Measurements from ENCODE around the gene PRRC2C. TPM values are rescaled to one million over a fixed set of nuclear protein-coding genes. Genes with fewer than 3 reads are reported as not detected.
A peak's percentile ranks its signal among the peaks of the same experiment; 100 is the strongest.

Gene PRRC2C
- total RNA-seq, 1 experiment from 2014 or later = 296 TPM

- CTCF ChIA-PET = interaction anchor here (0.5 to 1.7 kb wide), 4 partner anchors 8 to 276 kb away, joined by 3 to 15 read pairs (median 4); partner anchors contain the start of gene PRRC2C
- H3K27ac Mint-ChIP-seq (ENCODE audit: low read depth, unreplicated experiment) = no peak overlapping the region
These were observed 8.5 kb upstream of the PRRC2C start for GRCh38 chr1:171476829-171477228.

GRCh38 chr1:171477804-171478203 is 7.5 kb upstream of the PRRC2C start:
- no peak for DNase-seq (ENCODE audit: unreplicated experiment)
- no peak for TF ChIP-seq CTCF (IDR thresholded peaks at IDR 0.05; ENCODE audit: unreplicated experiment)
- intact Hi-C loops (cut with micrococcal nuclease) = no loop called here
- CTCF ChIA-PET = interaction anchor here (0.6 to 1.0 kb wide), 2 partner anchors 12 to 396 kb away, joined by 3 to 4 read pairs; no protein-coding TSS in a partner anchor
- Mint-ChIP-seq H3K27ac (ENCODE audit: low read depth, unreplicated experiment) (no peak overlapping the region), H3K4me3 (ENCODE audit: unreplicated experiment) (no peak overlapping the region), H3K4me1 (ENCODE audit: insufficient read depth, unreplicated experiment) (no peaks in the 10 kb centered on the region), H3K9me3 (ENCODE audit: unreplicated experiment) (no peaks in the 10 kb centered on the region), H3K36me3 (ENCODE audit: insufficient read depth, unreplicated experiment) (no peaks in the 10 kb centered on the region), H3K27me3 (ENCODE audit: insufficient read depth, unreplicated experiment) (no peaks in the 10 kb centered on the region)
- BruUV-seq (replicated peaks) = no TSS peak
- POLR2A ChIA-PET = no interaction called here

More at GRCh38 chr1:171476829-171477228, 8.5 kb upstream of the PRRC2C start:
- Mint-ChIP-seq H3K4me1 (ENCODE audit: insufficient read depth, unreplicated experiment) (no peaks in the 10 kb centered on the region), H3K36me3 (ENCODE audit: insufficient read depth, unreplicated experiment) (no peaks in the 10 kb centered on the region), H3K4me3 (ENCODE audit: unreplicated experiment) (no peak overlapping the region), H3K27me3 (ENCODE audit: insufficient read depth, unreplicated experiment) (no peaks in the 10 kb centered on the region), H3K9me3 (ENCODE audit: unreplicated experiment) (no peaks in the 10 kb centered on the region)
- intact Hi-C loops (cut with micrococcal nuclease) = no loop called here
- TF ChIP-seq CTCF (IDR thresholded peaks at IDR 0.05; ENCODE audit: unreplicated experiment) = no peak
- DNase-seq (ENCODE audit: unreplicated experiment) = no peak
- POLR2A ChIA-PET = interaction anchor here (0.6 to 2.4 kb wide), 2 partner anchors 8 to 36 kb away, joined by 4 to 11 read pairs; partner anchors contain the start of gene PRRC2C
- BruUV-seq (replicated peaks) = no TSS peak

GRCh38 chr1:171480035-171480434 is 5.3 kb upstream of the PRRC2C start:
- no TSS peak for BruUV-seq (replicated peaks)
- CTCF ChIA-PET = interaction anchor here (0.5 to 0.8 kb wide), 3 partner anchors 28 to 55 kb away, joined by 3 read pairs; no protein-coding TSS in a partner anchor
- Mint-ChIP-seq H3K9me3 (ENCODE audit: unreplicated experiment) (no peaks in the 10 kb centered on the region), H3K4me1 (ENCODE audit: insufficient read depth, unreplicated experiment) (no peaks in the 10 kb centered on the region), H3K36me3 (ENCODE audit: insufficient read depth, unreplicated experiment) (no peaks in the 10 kb centered on the region), H3K4me3 (ENCODE audit: unreplicated experiment) (no peak overlapping the region), H3K27me3 (ENCODE audit: insufficient read depth, unreplicated experiment) (no peaks in the 10 kb centered on the region), H3K27ac (ENCODE audit: low read depth, unreplicated experiment) (no peak overlapping the region)
- TF ChIP-seq CTCF (IDR thresholded peaks at IDR 0.05; ENCODE audit: unreplicated experiment) = no peak
- no peak for DNase-seq (ENCODE audit: unreplicated experiment)
- intact Hi-C loops (cut with micrococcal nuclease) = loop anchor here (10.0 kb wide), 3 partner anchors 265 to 515 kb away; partner anchors contain the start of gene VAMP4
- POLR2A ChIA-PET = interaction anchor here (1.4 kb wide), 1 partner anchor 12 kb away, joined by 5 read pairs; no protein-coding TSS in a partner anchor

GRCh38 chr1:171484760-171485374 is 463 bp upstream of the PRRC2C start:
- Mint-ChIP-seq H3K4me1 (ENCODE audit: insufficient read depth, unreplicated experiment) (peaks cover 33% of the 10 kb centered on the region), H3K9me3 (ENCODE audit: unreplicated experiment) (no peaks in the 10 kb centered on the region), H3K4me3 (ENCODE audit: unreplicated experiment) (peak overlapping the region; percentile 80), H3K27me3 (ENCODE audit: insufficient read depth, unreplicated experiment) (no peaks in the 10 kb centered on the region), H3K27ac (ENCODE audit: low read depth, unreplicated experiment) (peak overlapping the region; percentile 92), H3K36me3 (ENCODE audit: insufficient read depth, unreplicated experiment) (peaks cover 15% of the 10 kb centered on the region)
- TF ChIP-seq CTCF (IDR thresholded peaks at IDR 0.05; ENCODE audit: unreplicated experiment) = no peak
- POLR2A ChIA-PET = interaction anchor here (0.5 to 3.4 kb wide), 37 partner anchors 9 to 1591 kb away, joined by 3 to 38 read pairs (median 5); partner anchors contain the start of genes FMO4, METTL13, SCYL3 and VAMP4
- BruUV-seq (replicated peaks) = TSS peak; percentile 87
- no peak for DNase-seq (ENCODE audit: unreplicated experiment)
- intact Hi-C loops (cut with micrococcal nuclease) = loop anchor here (1.0 to 10.0 kb wide), 8 partner anchors 47 to 520 kb away; partner anchors contain the start of genes FMO4 and VAMP4
- CTCF ChIA-PET = interaction anchor here (0.6 to 5.4 kb wide), 56 partner anchors 8 to 1689 kb away, joined by 3 to 79 read pairs (median 4); partner anchors contain the start of gene FMO4
